ENCODE measurements around the gene EDN2.

DNA sequence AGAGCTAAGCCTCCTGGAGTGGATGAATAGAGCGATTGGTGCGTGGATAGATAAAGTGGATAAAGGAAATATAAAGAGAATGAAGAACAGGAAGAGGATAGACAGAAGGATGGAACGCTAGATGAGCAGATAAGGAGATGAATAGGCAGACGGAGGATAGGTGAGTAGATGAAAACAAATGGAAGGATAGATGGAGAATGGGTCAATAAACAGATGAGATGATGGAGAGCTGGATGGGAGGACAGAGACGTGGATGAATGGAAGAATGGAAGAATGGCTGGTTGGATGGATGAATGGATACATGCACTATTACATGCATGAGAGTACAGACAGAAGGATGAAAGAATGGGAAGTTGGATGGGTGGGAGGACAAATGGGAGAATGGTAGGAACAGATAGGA lies 35.2 kb upstream of the EDN2 start:
- no peak for TF ChIP-seq POLR2A (IDR thresholded peaks at IDR 0.05)
- TF ChIP-seq, protein P1, sequence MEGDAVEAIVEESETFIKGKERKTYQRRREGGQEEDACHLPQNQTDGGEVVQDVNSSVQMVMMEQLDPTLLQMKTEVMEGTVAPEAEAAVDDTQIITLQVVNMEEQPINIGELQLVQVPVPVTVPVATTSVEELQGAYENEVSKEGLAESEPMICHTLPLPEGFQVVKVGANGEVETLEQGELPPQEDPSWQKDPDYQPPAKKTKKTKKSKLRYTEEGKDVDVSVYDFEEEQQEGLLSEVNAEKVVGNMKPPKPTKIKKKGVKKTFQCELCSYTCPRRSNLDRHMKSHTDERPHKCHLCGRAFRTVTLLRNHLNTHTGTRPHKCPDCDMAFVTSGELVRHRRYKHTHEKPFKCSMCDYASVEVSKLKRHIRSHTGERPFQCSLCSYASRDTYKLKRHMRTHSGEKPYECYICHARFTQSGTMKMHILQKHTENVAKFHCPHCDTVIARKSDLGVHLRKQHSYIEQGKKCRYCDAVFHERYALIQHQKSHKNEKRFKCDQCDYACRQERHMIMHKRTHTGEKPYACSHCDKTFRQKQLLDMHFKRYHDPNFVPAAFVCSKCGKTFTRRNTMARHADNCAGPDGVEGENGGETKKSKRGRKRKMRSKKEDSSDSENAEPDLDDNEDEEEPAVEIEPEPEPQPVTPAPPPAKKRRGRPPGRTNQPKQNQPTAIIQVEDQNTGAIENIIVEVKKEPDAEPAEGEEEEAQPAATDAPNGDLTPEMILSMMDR (IDR thresholded peaks at IDR 0.05): no peak
